NCI-H510A (cell line): Measurements from ENCODE around the gene KLHL8.
"Not testable (repeated sequence)": the region's sequence is repeated elsewhere in the genome, so short reads cannot be mapped to it uniquely, and the experiment has no call there.

Experiments used
- DNase-seq: peaks from one replicate; lab custom pipeline; 2025; lab: John Stamatoyannopoulos, UW

Gene KLHL8

GRCh38 chr4:87228262-87228860 is 7.9 kb upstream of the KLHL8 start:
- DNase-seq = no peak

GRCh38 chr4:87227751-87228151 is 7.3 kb upstream of the KLHL8 start:
- no peak for DNase-seq

- DNase-seq = no peak
These were observed 5.5 kb upstream of the KLHL8 start for GRCh38 chr4:87225936-87226335.

- DNase-seq = no peak
These were observed 3.9 kb upstream of the KLHL8 start for GRCh38 chr4:87224141-87224923.

- peak; percentile 9 for DNase-seq
These were observed 755 bp downstream of the KLHL8 start for GRCh38 chr4:87219632-87220093.

GRCh38 chr4:87217235-87217763 is 3.1 kb downstream of the KLHL8 start:
- DNase-seq = not testable (repeated sequence)

- DNase-seq = no peak
These were observed 3.9 kb downstream of the KLHL8 start for GRCh38 chr4:87216469-87216868.

GRCh38 chr4:87213421-87214075 is 6.9 kb downstream of the KLHL8 start:
- DNase-seq = no peak

GRCh38 chr4:87211249-87211952 is 9.0 kb downstream of the KLHL8 start:
- DNase-seq = no peak

GRCh38 chr4:87209696-87210095 is 10.7 kb downstream of the KLHL8 start:
- DNase-seq = no peak

- no peak for DNase-seq
These were observed 11.2 kb downstream of the KLHL8 start for GRCh38 chr4:87209182-87209581.

GRCh38 chr4:87204559-87204958 is 15.9 kb downstream of the KLHL8 start:
- DNase-seq = no peak

- no peak for DNase-seq
These were observed 23.5 kb downstream of the KLHL8 start for GRCh38 chr4:87196927-87197326.

GRCh38 chr4:87196146-87196545 is 24.3 kb downstream of the KLHL8 start:
- DNase-seq = no peak

- DNase-seq = no peak
These were observed 26.3 kb downstream of the KLHL8 start for GRCh38 chr4:87193958-87194675.

GRCh38 chr4:87192145-87192919 is 28.1 kb downstream of the KLHL8 start:
- no peak for DNase-seq

GRCh38 chr4:87188932-87189331 is 31.5 kb downstream of the KLHL8 start:
- no peak for DNase-seq

GRCh38 chr4:87188048-87188447 is 32.4 kb downstream of the KLHL8 start:
- DNase-seq = no peak

- no peak for DNase-seq
These were observed 35.1 kb downstream of the KLHL8 start for GRCh38 chr4:87185146-87185870.

- DNase-seq = no peak
These were observed 39.7 kb downstream of the KLHL8 start for GRCh38 chr4:87180767-87181166.
